HG03159 (cell line): Measurements from ENCODE around the gene MXRA8.
A peak's percentile ranks its signal among the peaks of the same experiment; 100 is the strongest.

Experiments used
- ATAC-seq: cut with Tn5 transposase; IDR thresholded peaks from one replicate; pipeline ENCODE4 v1.9.1; 2021; ENCODE audit warnings: mild to moderate bottlenecking, moderate library complexity; ENCODE audit not compliant: unreplicated experiment

The MXRA8 gene

DNA sequence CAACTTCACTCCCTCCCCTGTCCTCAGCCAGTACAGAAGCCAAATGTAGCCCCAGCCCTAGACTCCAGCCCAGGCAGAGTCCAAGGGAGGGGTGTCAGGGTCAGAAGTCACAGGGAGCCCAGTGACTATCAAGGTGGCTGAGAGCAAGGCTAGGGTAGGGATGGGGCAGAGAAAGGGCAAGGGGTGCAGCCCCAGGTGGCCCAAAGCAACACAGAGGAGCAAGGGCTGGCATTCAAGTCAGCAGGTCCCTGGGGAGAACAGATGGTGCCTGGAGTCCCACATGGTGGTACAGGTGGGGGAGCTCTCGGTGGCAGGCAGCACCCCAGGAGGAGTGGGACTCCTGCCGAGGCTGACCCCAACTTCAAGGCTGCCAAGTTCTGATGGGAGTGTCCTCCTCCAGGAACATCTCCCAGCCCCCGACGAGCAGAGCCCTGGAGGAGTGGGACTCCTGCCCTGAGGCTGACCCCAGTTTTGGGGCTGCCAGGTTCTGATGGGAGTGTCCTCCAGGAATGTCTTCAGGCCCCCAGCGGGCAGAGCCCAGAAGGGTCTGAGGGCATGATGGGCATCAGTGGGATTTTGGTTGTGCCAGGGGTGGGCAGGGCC is 5.5 kb downstream of the MXRA8 start:
- ATAC-seq = no peak

DNA sequence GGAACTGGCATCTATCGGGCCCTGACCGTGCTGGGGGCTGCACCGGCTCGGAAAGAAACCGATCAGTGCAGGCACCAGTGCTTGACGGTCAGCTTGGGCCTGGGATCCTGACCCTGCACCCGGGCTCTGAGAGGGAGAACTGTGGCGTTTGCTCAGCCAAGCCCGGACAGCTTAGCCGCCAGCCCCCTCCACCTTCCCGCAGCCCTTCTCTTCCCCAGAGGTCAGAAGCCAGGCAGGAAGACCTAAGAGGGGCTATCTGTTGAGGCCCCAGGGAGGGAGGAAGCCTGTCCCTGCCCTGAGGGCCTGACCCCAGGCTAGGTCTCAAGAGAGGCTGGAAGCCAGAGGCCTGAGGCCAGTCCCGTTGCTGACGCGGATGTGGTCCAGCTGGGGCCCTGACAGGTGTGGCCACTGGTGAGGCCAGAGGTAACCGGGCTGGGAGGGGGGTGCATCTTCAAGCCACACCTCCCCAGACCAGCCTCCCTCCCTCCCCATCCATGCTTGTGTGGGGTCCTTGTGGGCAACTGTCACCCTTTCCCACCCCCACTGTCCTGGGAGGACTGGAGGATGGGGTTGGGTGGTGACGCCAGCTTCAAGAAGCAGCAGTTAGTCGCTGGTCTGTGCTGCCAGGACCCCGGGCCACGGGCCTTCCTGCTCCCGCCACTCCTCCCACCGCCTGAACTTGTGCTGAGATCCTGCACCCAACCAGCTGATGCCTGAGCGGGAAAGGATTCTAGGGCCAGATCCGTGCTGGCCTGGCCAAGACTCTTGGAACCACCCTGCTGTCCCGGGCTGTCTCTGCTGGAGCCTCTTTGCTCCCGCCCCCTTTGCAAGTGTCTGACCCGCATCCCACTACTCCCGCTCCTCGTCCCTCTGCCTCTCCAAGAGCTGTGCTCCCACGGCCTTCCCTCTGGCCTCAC is 6.6 kb downstream of the MXRA8 start:
- no peak for ATAC-seq

DNA sequence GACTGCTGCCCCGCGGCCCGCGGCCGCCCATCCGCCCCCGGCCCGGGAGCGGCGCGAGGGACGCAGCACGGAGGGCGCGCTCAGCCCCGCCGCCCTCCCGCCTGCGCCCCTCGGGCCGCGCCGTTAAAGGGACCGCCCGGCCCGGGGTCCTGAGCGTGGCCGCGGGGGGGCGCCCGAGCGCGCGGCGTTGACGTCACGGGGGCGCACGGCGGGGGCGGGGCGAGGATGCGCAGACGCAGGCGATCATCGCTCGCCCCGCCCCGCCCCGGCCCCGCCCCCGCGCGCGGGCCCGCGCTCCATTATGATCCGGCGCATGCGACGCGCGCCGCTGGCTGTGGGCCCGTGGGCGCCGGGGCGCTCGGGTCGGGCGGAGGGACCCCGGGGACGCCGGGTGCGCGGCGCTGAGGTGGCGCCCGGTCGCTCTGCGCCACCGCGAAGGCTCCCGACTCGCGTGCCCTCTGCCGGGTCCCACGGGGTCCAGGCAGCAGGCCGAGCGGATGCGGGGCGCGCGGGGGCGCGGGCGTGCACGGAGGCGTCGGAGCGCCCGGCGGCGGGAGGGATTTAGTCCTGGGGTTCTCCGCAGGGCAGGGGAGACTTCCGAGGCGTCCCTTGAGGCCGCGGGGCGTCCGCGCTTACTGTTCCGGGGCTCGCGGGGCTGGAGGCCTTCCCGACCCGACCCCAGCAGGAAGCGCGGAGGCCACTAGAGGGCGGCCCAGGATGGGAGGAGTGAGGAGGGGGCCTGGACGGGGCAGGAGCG is 8.9 kb downstream of the MXRA8 start, which contains the start of gene DVL1:
Gene DVL1, minus strand, starts transcription at position 163 of the 757 bp plus-strand sequence. CDS start 353 bp downstream, outside the sequence.
- ATAC-seq = peak; percentile 52

DNA sequence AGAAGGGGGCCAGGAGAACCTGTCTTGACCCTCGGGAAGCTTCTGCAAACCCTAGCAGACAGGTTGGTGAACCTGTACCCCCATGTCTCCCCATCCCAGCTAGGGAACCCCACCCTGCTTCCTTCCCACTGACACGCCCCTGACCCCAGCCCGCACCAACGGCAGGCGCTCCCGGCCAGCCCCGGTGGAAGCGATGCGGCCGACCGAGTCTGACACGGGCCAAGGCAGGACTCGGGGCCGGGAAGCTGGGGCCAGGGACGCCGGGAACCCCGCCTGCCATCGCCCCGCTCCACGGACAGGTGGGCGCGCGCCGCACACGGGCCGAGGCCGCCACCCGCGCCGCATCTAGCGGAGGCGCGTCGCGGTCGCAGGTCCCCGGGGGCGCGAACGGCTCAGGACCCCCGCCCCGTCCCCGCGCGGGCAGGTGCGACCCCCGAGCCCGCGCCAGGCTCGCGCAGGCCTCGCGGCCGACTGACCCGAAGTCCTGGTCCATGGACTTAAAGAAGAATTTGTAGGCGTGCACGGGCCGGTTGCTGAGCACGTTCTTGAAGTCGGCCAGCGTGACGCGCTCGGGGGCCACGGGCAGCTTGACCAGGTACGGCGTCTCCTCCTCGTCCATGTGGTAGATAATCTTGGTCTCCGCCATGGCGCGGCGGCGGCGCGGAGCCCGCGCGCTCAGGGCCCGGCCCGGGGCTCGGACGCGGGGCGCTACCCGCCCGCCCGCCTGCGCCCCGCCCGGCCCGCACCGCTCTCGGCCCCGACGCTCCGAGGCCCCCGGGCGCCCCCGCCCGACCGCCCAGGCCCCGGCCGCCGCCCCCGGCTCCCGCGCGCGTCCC is 9.7 kb downstream of the MXRA8 start:
- ATAC-seq = peak; percentile 33

DNA sequence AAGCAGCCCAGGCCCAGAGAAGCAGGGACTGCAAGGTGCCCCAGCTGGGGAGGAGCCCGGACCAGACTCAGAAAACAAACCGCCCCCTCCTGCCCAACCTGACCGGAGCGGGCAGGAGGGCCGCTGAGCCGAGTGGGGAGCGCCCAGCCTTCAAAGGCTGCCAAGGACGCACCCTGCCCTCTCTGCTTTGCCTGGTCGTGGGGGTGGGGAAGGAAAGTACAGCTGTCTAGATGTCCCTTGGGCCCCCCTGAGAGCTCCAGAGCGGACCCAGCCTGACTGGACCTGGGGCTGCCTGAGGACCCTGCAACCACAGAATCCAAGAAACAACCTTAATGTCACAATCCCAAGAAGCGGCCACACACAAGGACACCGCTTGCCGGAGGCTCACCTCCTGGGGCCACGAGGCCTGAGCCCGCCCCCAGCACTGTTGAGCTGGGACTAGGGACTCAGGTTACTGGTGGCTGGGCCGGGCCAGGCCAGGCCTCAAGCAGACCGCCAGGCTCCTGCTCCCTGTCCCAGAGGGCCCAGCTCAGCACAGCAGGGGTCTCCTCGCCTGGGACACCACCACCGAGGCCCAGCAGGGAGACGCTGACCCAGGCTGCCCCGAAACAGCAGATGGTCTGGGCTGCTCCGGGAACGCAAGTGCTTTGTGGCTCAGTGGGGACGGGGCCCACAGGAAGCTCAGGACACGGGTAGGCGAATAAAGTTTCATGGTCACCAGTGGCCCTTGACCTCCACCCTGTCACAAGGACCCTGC is 10.5 kb downstream of the MXRA8 start:
- no peak for ATAC-seq

DNA sequence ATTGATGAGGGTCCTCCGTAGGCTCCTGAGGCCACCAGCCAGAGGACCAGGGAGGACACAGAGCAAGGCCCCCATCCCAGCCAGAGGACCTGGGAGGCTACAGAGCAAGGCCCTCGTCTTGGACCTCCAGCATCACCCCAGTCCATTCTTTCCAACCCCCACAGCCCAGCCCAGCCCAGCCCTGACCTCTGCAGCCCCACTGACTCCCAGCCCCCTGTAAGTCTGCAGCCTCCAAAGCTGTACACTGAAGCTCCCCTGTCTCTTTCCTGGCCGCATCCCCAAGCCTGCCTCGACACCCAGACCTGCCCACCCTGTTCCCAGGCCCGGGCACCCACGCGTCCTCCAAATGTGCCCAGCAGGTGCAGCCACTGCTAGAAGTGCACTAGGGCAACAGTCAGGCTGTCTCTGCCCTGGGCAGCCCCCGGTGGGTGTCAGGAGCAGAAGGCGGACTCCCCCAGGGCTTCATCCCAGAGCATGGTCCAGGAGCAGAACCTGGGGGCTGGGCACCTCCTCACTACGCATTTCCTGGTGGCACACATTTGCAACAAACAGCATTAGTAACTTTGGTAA is 11.2 kb downstream of the MXRA8 start:
- no peak for ATAC-seq

DNA sequence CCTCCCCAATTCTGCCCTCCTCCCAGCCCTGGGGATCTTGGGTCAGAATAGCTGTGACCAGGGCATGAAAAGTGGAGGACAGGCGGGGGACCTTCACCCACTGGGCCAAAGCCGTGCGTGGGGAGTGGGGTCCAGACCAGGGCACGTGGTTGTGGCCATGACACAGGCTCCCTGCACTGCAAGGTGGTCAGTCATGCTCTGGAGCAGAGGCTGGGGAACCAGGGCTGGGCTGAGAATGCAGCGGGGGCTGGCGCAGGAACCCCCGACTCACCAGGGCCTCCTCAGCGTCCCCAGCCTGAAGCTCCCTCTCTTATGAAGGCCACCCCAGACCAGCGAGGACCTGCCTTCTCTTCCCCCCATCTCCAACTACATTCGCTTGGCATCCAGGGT is 11.9 kb downstream of the MXRA8 start:
- no peak for ATAC-seq

DNA sequence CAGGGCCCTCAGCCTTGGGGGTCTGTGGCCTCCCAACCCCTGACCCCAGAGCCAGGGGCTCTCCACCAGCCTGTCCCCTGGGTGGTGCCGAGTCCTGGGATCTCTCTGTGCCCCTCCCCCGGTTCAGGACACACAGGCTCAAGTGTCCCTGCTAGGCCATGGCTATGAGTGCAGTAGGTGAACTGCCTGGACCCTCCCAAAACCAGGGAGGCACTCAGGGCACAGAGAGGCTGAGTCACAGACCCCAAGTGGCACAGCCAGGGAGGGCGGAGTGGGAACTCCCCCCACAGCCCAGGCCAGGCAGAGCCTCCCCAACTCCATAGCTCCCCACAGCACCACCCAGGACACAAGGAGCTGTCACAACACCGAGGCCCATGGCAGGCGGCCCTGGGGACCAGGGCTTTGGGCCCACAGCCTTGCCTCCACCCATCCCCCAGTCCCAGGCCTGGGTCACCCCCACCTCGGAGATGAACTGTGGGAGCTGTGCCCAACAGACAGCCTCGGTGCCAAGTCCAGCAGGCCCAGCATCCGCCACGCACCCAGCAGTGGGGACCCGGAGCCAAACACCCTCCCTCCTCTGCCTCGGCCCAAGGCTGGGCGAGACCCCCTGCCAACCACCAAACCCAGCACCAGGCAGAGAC is 12.4 kb downstream of the MXRA8 start:
- no peak for ATAC-seq

DNA sequence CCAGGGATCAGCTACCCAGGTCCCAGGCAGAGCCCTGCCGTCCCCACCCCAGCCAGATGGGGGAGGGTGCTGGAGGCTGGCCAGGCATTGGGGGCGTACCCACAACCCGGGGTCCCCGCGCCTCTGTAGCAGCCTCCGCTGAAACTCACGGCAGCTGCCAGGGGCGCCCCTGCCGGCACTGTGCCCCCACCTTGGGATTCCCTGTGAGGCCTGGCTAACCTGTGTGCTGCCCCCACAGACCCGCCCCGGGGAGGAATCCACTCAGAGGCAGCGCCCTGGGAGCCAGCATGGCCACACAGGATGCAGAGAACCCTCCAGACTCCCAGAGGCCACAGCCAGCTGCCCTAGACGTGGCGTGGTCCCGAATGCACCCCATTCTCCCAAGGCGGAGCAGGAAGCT is 13.0 kb downstream of the MXRA8 start:
- ATAC-seq = no peak

DNA sequence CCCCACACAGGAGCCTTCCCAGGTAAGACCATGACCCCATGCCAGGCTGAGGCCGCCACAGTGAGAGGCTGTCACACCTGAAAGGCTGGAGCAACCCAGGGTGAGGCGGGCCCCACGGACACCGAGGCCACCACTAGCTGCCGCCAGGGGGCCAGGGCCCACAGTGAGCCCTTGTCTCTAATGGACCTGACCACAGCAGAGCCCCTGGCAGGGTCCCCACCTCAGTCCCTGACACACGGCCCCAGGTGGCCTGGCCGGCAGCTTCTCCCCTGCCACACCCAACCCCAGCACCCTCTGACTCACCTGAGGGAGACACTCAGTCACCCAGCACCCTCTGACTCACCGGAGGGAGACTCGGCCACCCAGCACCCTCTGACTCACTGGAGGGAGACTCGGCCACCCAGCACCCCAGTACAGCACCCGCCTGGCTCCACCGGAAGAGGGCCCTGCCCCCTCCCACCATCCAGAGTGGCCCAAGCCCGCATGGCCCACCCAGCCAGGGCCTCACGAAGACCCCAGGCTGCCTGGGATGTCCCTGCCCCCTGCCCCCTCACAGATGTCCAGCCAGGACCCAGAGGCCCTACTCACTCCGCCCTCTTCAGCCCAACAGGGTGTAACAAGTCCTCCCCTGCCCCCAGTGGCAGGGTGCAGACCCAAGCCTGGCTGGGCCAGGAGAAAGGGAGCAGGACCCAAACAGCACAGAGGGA is 13.5 kb downstream of the MXRA8 start:
- ATAC-seq = no peak

DNA sequence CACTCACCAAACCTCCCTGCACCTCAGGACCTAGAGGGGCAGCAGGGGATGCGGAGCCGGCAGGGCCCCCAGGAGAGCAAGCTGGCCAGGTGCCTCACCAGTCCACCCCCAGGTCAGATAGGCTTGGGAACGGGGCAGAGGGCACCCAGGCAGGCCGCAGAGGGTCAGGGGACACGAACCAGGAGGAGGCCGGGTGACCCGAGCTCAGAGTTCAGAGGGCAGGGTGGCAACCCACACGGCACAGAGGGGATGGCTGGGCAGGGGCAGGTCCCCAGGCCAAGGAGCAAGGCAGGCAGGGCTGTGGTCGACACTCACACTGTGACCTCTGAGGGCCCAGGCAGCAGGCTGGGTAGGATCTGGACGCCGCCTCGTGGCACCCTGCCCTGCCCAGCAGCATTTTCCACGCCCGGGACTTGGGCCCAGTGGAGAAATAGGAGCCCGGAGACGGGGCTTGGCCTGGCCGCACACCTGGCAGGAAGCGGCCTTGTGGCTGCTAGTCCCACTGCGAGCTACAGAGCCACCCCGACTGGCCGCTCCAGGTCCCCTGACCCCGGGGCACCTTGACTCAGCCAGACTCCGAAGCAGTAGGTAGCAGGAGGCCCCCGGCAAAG is 14.4 kb downstream of the MXRA8 start:
- ATAC-seq = no peak

DNA sequence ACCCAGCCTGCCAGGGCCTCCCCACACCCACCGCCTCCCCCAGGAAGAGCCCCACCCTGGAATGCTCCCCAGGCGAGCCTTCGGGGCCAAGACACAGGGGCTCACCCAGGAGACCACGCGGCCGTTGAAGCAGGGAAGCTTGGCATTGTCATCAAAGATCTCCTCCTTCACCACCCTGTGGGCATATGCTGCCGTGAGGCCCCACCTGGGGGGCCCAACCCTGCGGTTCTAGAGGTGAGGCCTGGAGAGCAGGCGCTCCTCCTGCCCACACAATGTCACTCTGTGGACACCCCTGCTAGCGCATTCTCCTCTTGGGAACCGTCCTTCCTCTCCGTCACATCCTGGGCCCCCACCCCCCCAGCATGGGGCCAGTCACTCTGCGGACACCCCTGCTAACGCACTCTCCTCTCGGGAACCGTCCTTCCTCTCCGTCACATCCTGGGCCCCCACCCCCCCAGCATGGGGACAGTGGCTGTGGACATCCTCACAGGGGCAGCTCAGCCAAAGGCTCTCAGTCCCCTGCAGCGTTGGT is 15.7 kb downstream of the MXRA8 start:
- no peak for ATAC-seq

DNA sequence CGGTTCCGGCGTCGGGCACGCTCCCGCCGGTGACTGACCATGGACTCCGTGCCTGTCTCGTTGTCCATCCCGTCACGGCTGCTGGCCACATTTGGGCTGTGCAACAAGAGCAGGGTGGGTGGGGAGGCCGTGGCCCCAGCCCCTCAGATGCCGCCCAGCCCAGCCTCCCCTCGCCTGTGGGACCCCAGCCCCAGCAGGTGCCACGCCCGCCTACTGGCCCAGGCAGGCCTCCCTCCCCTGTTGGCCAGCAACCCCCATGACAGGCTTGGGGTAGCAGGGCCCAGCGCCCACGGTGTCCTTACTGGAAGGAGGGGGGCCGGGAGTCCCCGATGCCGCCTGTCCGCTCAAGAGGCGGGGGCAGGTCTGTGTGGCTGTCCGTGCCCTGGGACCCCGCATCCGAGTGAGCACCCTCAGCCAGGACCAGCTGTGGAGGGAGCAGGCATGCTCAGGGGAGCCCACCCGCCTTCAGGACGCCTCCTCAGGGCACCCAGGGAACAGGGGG is 16.2 kb downstream of the MXRA8 start:
- no peak for ATAC-seq

DNA sequence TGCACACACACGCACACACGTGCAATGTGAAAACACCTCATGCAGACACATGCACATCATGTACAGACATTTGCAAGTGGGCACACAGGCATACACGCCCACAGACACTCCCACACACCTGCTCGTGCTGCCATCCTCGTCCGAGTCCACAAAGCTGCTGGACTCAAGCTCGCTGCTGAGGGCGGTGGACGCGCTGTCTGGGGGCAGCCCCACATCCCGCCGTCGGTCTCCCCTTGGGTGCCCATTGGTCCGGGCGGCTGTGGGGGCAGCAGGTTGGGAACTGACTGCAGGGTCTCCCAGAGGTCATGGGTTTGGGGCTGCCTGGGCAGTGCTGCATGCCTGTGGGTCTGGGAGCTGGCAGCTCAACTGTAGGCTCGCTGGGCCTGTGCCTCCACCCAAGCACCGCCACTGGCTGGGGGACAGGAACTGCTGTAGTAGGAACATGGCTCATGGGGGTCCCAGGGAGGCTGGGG is 16.8 kb downstream of the MXRA8 start:
- ATAC-seq = no peak

DNA sequence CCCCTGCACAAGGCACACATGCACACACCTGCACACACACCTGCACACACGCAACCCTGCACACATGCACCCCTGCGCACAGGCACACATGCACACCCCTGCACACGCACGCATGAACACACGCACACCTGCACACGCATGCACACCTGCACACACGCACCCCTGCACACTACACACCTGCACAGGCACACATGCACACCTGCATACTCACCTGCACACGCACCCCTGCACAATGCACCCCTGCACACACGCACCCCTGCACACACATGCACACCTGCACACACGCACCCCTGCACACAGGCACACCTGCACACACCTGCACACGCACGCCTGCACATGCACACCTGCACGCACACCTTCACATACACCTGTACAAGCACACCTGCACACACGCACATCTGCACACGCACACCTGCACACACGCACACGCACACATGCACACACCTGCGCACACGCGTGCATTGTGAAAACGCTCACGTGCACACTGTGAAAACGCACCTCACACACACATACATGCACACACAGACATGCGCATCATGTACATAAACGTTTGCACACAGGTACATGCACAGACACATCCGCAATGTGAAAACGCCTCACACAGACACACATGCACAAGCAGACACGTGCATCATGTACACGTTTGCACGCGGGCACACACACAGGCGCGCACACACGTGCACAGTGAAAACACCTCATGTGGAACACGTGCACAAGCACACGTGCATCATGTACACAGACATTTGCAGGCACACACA is 17.4 kb downstream of the MXRA8 start:
- ATAC-seq = no peak

DNA sequence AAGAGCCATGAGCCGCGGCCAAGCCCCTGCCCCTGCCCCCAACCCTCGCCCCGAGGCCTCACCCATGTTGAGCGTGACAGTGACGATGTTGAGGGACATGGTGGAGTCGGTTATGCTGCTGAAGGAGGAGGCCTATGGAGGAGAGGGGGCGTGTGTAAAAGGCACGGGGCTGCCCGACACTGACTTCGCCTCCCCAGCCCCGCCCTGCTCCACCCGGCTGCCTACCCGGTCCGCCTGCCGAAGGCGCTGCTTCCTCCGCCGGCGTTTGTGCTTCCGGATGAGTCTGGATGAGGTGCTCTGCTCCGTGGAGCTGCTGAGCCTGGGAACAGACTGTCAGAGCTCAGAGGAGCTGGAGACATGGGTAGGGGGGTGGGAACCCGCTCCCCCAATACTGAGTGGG is 18.2 kb downstream of the MXRA8 start:
- no peak for ATAC-seq

DNA sequence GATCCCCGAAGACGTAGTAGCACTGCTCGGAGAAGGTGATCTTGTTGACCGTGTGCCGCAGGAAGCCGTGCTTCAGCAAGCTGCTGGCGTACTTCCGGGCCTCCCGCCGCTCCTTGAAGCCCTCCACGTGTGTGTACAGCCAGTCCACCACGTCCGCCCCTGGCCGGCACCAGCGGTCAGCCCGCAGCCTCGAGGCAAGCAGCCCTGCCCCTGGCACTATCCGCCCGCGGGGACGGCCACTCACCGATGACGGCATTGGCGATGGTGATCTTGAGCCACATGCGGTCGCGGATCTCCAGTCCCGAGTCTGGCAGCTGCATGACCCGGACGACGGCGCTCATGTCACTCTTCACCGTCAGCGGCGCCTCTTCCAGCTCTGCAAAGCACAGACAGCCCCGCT is 20.1 kb downstream of the MXRA8 start:
- ATAC-seq = no peak
